Lower lobe of right lung (tissue), 2 donors: ENCODE results near the gene DRC7. TPM values are rescaled to one million over a fixed set of nuclear protein-coding genes. Genes with fewer than 3 reads are reported as not detected.
"Not testable (repeated sequence)": the region's sequence is repeated elsewhere in the genome, so short reads cannot be mapped to it uniquely, and the experiment has no call there.

Source experiments
- ATAC-seq, 2 donors: fragments of 200-7000 bp; cut with Tn5 transposase; one replicate each; pipeline ENCODE4 v1.9.1; 2020 to 2022; ENCODE audit warnings: mild to moderate bottlenecking in 2 of 2, moderate library complexity in 2 of 2
- DNase-seq: peaks from one replicate; pipeline ENCODE4 v3.0.0-alpha.2; 2020
- H3K27ac ChIP-seq: fragments of 200-600 bp; one replicate; pipeline ENCODE4 v1.8.0; 2022
- H3K27me3 ChIP-seq: fragments of 200-600 bp; one replicate; pipeline ENCODE4 v1.8.0; 2022; ENCODE audit warnings: low read depth
- H3K36me3 ChIP-seq: fragments of 200-600 bp; one replicate; pipeline ENCODE4 v1.8.0; 2022; ENCODE audit warnings: mild to moderate bottlenecking
- H3K4me1 ChIP-seq: fragments of 200-600 bp; one replicate; pipeline ENCODE4 v1.8.0; 2022
- H3K4me3 ChIP-seq: fragments of 200-600 bp; one replicate; pipeline ENCODE4 v1.8.0; 2022; ENCODE audit warnings: mild to moderate bottlenecking
- H3K9me3 ChIP-seq: fragments of 200-600 bp; one replicate; pipeline ENCODE4 v1.8.0; 2022
- intact Hi-C: fragments of 100-400 bp; cut with DNase I; formaldehyde crosslinking; loops from one replicate; pipeline ENCODE4 v1.11.0; 2022
- total RNA-seq: library from RNA; stranded (reverse); fragmentation: NEBNext Ultra II Directional; extraction: Animal tissue kit (Norgen Biotek cat#: 25700); gene quantifications from one replicate; pipeline ENCODE4 v1.2.1, GENCODE V29; 2021
- TF ChIP-seq, protein P1 (sequence below): fragments of 200-600 bp; IDR thresholded peaks from one replicate; pipeline ENCODE4 v1.8.0; 2022; ENCODE audit warnings: antibody characterized with exemption, mild to moderate bottlenecking
- donor health status: DM: no; HTN: yes; CAD: no; lungs with severe emphysema.

Gene DRC7
- total RNA-seq, 1 donor from 2014 or later: 4.3 TPM

DNA sequence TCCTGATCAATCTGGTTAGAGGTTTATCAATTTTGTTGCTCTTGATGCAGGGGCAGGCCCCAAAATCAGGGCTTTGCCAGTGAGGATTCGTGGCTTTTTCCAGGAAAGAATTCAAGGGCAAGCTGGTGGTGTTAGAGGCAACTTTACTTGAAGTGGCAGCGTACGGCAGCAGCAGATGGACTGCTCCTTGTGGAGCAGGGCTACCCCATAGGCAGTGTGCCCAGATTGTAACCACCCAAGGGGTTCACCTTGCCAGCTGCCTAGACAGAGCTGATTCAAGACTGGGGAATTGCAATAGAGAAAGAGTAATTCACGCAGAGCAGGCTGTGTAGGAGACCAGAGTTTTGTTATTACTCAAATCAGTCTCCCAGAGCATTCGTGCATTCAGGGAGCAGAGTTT is 16.7 kb downstream of the DRC7 start:
- intact Hi-C loops: no loop called here
- no peak for ATAC-seq

DNA sequence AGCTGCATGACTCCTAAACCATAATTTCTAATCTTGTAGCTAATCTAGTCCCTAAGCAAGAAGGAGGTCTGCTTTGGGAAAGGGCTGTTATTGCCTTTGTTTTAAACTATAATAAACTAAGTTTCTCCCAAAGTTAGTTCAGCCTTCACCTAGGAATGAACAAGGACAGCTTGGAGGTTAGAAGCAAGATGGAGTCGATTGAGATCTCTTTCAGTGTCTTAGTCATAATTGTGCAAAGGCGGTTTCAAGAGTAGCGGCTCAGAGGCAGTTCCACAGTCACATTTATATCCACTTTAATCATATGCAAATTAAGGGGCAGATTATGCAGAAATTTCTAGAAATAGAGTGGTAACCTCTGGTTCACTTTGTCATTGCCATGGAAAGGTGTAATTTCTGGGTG is 17.4 kb downstream of the DRC7 start:
- Histone ChIP-seq H3K9me3 (no peaks in the 10 kb centered on the region), H3K4me1 (no peaks in the 10 kb centered on the region), H3K4me3 (no peak overlapping the region), H3K27ac (no peak overlapping the region), H3K36me3 (no peaks in the 10 kb centered on the region), H3K27me3 (peaks cover 8% of the 10 kb centered on the region)
- ATAC-seq (no peak), DNase-seq (no peak)
- intact Hi-C loops: no loop called here
- TF ChIP-seq, protein P1, sequence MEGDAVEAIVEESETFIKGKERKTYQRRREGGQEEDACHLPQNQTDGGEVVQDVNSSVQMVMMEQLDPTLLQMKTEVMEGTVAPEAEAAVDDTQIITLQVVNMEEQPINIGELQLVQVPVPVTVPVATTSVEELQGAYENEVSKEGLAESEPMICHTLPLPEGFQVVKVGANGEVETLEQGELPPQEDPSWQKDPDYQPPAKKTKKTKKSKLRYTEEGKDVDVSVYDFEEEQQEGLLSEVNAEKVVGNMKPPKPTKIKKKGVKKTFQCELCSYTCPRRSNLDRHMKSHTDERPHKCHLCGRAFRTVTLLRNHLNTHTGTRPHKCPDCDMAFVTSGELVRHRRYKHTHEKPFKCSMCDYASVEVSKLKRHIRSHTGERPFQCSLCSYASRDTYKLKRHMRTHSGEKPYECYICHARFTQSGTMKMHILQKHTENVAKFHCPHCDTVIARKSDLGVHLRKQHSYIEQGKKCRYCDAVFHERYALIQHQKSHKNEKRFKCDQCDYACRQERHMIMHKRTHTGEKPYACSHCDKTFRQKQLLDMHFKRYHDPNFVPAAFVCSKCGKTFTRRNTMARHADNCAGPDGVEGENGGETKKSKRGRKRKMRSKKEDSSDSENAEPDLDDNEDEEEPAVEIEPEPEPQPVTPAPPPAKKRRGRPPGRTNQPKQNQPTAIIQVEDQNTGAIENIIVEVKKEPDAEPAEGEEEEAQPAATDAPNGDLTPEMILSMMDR: no peak

More for the DNA sequence above, 16.7 kb downstream of the DRC7 start:
- Histone ChIP-seq H3K27me3 (peaks cover 8% of the 10 kb centered on the region), H3K4me1 (no peaks in the 10 kb centered on the region), H3K9me3 (no peaks in the 10 kb centered on the region), H3K27ac (no peak overlapping the region), H3K4me3 (no peak overlapping the region), H3K36me3 (no peaks in the 10 kb centered on the region)
- TF ChIP-seq, protein P1: no peak
- DNase-seq: no peak

DNA sequence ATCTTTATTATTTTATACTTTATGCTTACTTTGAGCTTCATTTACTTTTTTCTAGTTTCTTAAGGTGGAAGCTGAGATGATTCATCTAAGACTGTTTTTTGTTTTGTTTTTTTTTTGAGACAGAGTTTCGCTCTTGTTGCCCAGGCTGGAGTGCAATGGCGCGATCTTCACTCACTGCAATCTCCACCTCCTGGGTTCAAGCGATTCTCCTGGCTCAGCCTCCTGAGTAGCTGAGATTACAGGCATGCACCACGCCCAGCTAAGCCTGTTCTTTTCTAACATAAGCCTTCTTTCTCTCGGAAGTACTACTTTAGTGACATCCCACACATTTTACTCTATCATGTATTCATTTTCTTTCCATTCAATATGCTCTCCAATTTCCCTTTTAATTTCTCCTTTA is 18.0 kb downstream of the DRC7 start:
- ATAC-seq, DNase-seq, H3K4me3 ChIP-seq, H3K36me3 ChIP-seq, H3K9me3 ChIP-seq, H3K4me1 ChIP-seq, H3K27ac ChIP-seq, intact Hi-C loops, H3K27me3 ChIP-seq: not testable (repeated sequence)

DNA sequence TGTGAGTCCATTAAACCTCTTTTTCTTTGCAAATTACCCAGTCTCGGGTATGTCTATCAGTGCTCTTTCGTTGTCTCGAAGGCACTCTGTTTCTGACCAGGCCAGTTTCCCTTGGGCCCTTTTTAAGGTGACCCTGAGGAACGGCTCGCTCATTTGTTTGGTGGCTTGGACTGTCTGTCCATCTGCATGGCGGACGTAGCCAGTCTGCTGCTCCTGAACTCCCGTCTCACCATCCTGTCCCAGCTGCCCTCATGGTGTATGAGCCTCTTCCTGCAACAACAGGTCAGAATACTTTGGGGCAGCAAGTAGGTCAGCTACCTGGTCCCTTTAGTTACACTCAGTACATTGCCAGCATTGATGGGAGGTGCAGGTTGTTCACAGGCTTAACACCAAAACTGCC is 19.0 kb downstream of the DRC7 start:
- intact Hi-C loops: no loop called here
- DNase-seq (no peak), ATAC-seq (no peak)
- TF ChIP-seq, protein P1: no peak
- Histone ChIP-seq H3K27me3 (peaks cover 8% of the 10 kb centered on the region), H3K36me3 (no peaks in the 10 kb centered on the region), H3K4me1 (no peaks in the 10 kb centered on the region), H3K9me3 (no peaks in the 10 kb centered on the region), H3K27ac (no peak overlapping the region), H3K4me3 (no peak overlapping the region)

DNA sequence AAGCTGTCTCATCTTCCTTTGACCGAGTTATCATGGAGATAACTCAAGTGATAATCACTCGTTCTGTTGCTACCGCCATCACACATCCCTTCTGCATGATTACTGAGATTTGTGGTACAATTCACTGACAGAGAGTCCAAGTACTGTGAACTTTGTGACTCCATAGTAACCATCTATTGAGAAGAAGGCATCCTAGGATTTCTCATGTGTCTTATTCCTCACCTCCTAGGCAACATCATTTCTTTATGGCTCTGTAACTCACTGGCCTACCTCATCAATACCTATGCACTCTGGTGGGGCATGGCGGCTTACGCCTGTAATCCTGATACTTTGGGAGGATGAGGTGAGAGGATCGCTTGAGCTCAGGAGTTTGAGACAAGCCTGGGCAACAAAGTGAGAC is 19.4 kb downstream of the DRC7 start:
- H3K4me1 ChIP-seq: no peaks in the 10 kb centered on the region
- H3K36me3 ChIP-seq: no peaks in the 10 kb centered on the region
- DNase-seq (no peak), ATAC-seq (no peak)
- H3K9me3 ChIP-seq: no peaks in the 10 kb centered on the region
- no peak overlapping the region for H3K27ac ChIP-seq
- TF ChIP-seq, protein P1: no peak
- H3K4me3 ChIP-seq: no peak overlapping the region
- peaks cover 8% of the 10 kb centered on the region for H3K27me3 ChIP-seq
- intact Hi-C loops: no loop called here

DNA sequence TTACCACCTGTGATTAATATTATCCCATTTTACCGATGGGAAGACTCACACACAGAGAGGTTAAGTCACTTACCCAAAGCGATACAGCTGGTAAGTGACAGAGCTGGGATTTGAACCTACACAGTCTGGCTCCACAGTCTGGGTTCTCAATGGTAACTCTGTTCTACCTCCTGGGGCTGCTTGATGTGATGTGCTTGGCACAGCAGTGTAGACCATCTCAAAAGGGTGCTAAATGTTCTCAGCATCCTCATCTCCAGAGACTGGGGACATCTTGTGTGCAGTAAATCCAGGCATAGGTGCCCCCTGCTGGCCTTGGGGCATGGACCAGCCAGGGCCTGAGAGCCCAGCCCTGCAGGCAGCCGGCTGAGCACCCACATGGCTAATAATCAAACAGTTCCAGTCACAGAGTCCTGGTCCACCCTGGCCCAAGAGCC is 25.6 kb downstream of the DRC7 start:
- Histone ChIP-seq H3K36me3 (no peaks in the 10 kb centered on the region), H3K9me3 (no peaks in the 10 kb centered on the region), H3K4me3 (no peak overlapping the region), H3K4me1 (no peaks in the 10 kb centered on the region), H3K27ac (no peak overlapping the region), H3K27me3 (peaks cover 2% of the 10 kb centered on the region)
- TF ChIP-seq, protein P1: peak; percentile 56
- intact Hi-C loops: no loop called here
- no peak for DNase-seq
- ATAC-seq: peak; percentile 73
